Lower lobe of right lung (tissue), 2 donors: ENCODE data around the gene SOX1. TPM values are rescaled to one million over a fixed set of nuclear protein-coding genes. Genes with fewer than 3 reads are reported as not detected.

ENCODE experiments used
- ATAC-seq, 2 donors: fragments of 200-7000 bp; cut with Tn5 transposase; one replicate each; pipeline ENCODE4 v1.9.1; 2020 to 2022; ENCODE audit warnings: mild to moderate bottlenecking in 2 of 2, moderate library complexity in 2 of 2
- DNase-seq: peaks from one replicate; pipeline ENCODE4 v3.0.0-alpha.2; 2020
- H3K27ac ChIP-seq: fragments of 200-600 bp; one replicate; pipeline ENCODE4 v1.8.0; 2022
- H3K27me3 ChIP-seq: fragments of 200-600 bp; one replicate; pipeline ENCODE4 v1.8.0; 2022; ENCODE audit warnings: low read depth
- H3K36me3 ChIP-seq: fragments of 200-600 bp; one replicate; pipeline ENCODE4 v1.8.0; 2022; ENCODE audit warnings: mild to moderate bottlenecking
- H3K4me1 ChIP-seq: fragments of 200-600 bp; one replicate; pipeline ENCODE4 v1.8.0; 2022
- H3K4me3 ChIP-seq: fragments of 200-600 bp; one replicate; pipeline ENCODE4 v1.8.0; 2022; ENCODE audit warnings: mild to moderate bottlenecking
- H3K9me3 ChIP-seq: fragments of 200-600 bp; one replicate; pipeline ENCODE4 v1.8.0; 2022
- CTCF ChIP-seq: fragments of 200-600 bp; IDR thresholded peaks from one replicate; pipeline ENCODE4 v1.8.0; 2022; ENCODE audit warnings: antibody characterized with exemption, mild to moderate bottlenecking
- intact Hi-C: fragments of 100-400 bp; cut with DNase I; formaldehyde crosslinking; loops from one replicate; pipeline ENCODE4 v1.11.0; 2022
- total RNA-seq: library from RNA; stranded (reverse); fragmentation: NEBNext Ultra II Directional; extraction: Animal tissue kit (Norgen Biotek cat#: 25700); gene quantifications from one replicate; pipeline ENCODE4 v1.2.1, GENCODE V29; 2021
- donor health status: DM: no; HTN: yes; CAD: no; lungs with severe emphysema.

SOX1 gene
- total RNA-seq, 1 donor from 2014 or later, result not detected

GRCh38 chr13:112115403-112116091 is 48.6 kb downstream of the SOX1 start:
- Histone ChIP-seq H3K36me3 (no peaks in the 10 kb centered on the region), H3K4me1 (no peaks in the 10 kb centered on the region), H3K4me3 (no peak overlapping the region), H3K9me3 (no peaks in the 10 kb centered on the region), H3K27me3 (peaks cover 51% of the 10 kb centered on the region), H3K27ac (no peak overlapping the region)
- ATAC-seq (no peak), DNase-seq (no peak)
- TF ChIP-seq CTCF, result no peak
- intact Hi-C loops, result no loop called here

DNA sequence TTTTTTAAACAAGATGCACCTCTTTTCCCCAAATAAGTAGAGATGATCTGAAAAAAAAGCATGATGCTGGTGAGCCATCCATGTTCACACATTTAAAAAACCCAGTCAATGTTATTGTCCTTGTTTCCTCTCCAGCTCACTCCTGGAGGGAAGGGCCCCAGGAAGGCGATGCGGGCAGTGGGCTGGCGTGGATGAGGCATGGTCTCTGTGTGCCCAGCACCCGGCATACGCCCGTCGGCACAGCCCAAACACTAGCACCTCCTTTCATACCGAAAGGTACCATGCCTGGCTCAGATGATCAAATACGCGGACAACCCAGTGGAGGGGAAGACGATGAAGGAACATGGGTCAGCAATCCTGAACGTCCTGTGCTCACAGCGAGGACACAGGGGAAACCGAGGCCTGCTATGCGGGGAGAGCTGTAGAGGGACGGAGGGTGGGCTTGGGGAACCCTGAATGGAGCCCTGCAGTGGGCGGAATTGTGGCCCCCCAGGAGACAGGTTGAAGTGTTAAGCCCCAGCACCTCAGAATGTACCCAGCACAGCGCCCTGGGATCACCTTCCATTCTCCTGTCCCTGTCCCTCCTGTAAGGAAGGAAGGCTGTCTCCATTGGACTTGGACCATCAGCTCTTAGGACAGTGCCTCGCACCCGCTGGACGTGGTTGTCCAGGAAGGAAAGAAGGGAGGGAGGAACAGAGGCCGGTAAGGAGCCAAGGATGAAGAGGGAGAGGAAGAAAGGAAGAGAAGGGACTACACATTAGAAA is 49.4 kb downstream of the SOX1 start:
- H3K4me1 ChIP-seq, result no peaks in the 10 kb centered on the region
- no peak overlapping the region for H3K27ac ChIP-seq
- H3K36me3 ChIP-seq, result no peaks in the 10 kb centered on the region
- no peak for ATAC-seq
- TF ChIP-seq CTCF, result no peak
- H3K4me3 ChIP-seq, result no peak overlapping the region
- DNase-seq, result no peak
- intact Hi-C loops, result no loop called here
- peaks cover 44% of the 10 kb centered on the region for H3K27me3 ChIP-seq
- no peaks in the 10 kb centered on the region for H3K9me3 ChIP-seq

- H3K4me3 ChIP-seq, result no peak overlapping the region
- ATAC-seq, result no peak
These were observed 50.5 kb downstream of the SOX1 start for GRCh38 chr13:112117258-112117954.

GRCh38 chr13:112117955-112118302 is 51.0 kb downstream of the SOX1 start:
- Histone ChIP-seq H3K4me3 (no peak overlapping the region), H3K9me3 (no peaks in the 10 kb centered on the region), H3K36me3 (no peaks in the 10 kb centered on the region), H3K27ac (no peak overlapping the region), H3K27me3 (peaks cover 36% of the 10 kb centered on the region), H3K4me1 (no peaks in the 10 kb centered on the region)
- no peak for TF ChIP-seq CTCF
- ATAC-seq (no peak), DNase-seq (no peak)
- intact Hi-C loops, result no loop called here

More at GRCh38 chr13:112117258-112117954, 50.5 kb downstream of the SOX1 start:
- Histone ChIP-seq H3K27me3 (peaks cover 37% of the 10 kb centered on the region), H3K27ac (no peak overlapping the region), H3K4me1 (no peaks in the 10 kb centered on the region), H3K36me3 (no peaks in the 10 kb centered on the region), H3K9me3 (no peaks in the 10 kb centered on the region)
- TF ChIP-seq CTCF, result no peak
- DNase-seq, result no peak
- intact Hi-C loops, result no loop called here

GRCh38 chr13:112118451-112119064 is 51.6 kb downstream of the SOX1 start:
- Histone ChIP-seq H3K4me3 (no peak overlapping the region), H3K9me3 (no peaks in the 10 kb centered on the region), H3K36me3 (no peaks in the 10 kb centered on the region), H3K27ac (no peak overlapping the region), H3K4me1 (no peaks in the 10 kb centered on the region), H3K27me3 (peaks cover 31% of the 10 kb centered on the region)
- intact Hi-C loops, result no loop called here
- DNase-seq (no peak), ATAC-seq (no peak)
- no peak for TF ChIP-seq CTCF
